GM12801 (cell line): ENCODE results near the gene PSMB7.

Experiments
- TF ChIP-seq, protein P1 (sequence below): IDR thresholded peaks from one replicate; pipeline ENCODE4 v1.5.1; 2011; ENCODE audit warnings: control low read depth; ENCODE audit not compliant: insufficient read length; ENCODE audit errors: extremely low read depth

The PSMB7 gene

DNA sequence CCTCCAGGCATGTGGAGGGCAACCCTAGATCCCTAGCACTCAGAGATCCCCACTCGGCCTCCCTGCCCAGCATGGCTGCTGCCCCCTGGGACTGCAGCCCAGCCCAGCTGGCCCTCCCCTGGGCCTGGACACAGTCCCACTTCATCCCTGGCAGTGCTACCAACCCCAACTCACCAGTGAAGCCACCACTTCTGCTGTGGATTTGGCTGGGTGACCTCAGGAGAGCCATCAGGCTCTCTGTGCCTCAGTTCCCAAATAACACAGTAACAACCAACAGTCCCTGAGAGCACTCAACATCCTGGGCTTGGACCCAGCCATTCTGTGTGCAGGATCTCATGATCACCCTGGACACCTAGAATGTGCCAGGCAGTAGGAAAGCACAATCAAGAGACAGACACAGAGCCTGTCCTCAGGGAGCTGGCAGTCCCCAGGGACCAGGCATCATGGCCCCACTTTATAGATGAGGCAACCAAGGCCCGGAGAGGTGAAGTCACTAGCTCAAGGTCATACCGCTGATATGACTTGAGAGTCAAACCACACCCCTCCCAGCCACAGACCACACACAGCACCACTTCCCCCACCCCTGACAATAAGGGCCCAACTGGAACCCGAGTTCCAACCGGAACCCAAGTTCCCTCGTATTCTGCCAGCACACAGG lies 4.7 kb upstream of the PSMB7 start:
- TF ChIP-seq, protein P1, sequence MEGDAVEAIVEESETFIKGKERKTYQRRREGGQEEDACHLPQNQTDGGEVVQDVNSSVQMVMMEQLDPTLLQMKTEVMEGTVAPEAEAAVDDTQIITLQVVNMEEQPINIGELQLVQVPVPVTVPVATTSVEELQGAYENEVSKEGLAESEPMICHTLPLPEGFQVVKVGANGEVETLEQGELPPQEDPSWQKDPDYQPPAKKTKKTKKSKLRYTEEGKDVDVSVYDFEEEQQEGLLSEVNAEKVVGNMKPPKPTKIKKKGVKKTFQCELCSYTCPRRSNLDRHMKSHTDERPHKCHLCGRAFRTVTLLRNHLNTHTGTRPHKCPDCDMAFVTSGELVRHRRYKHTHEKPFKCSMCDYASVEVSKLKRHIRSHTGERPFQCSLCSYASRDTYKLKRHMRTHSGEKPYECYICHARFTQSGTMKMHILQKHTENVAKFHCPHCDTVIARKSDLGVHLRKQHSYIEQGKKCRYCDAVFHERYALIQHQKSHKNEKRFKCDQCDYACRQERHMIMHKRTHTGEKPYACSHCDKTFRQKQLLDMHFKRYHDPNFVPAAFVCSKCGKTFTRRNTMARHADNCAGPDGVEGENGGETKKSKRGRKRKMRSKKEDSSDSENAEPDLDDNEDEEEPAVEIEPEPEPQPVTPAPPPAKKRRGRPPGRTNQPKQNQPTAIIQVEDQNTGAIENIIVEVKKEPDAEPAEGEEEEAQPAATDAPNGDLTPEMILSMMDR = no peak

DNA sequence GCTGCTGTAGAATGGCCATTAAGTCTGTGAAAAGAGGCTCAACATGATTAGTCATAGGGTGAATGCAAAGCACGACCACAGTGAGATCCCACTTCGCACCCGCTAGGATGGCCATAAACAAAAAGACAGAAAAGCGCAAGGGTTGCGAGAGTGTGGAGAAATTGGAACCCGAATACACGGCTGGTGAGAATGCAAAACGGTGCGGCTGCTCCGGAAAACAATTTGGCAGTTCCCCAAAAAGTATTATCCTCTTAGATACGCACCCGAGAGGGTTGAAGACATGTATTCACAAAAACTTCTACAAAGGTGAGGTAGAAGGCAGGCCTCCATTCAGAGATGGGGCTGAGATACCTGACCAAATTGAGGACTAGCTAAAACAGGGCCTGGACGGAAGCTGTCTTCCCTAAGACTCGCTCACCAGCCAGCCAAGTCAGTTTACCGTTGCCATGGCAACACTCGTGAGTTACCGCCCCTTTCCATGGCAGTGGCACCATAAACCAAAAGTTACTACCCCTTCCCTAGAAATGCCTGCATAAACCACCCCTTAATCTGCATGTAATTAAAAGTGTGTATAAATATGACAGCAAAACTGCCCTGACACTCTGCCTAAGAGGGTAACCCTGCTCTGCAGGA lies 726 bp upstream of the PSMB7 start:
- TF ChIP-seq, protein P1 = no peak

- TF ChIP-seq, protein P1 = no peak
Observed at GRCh38 chr9:124414612-124415011, 630 bp downstream of the PSMB7 start.

DNA sequence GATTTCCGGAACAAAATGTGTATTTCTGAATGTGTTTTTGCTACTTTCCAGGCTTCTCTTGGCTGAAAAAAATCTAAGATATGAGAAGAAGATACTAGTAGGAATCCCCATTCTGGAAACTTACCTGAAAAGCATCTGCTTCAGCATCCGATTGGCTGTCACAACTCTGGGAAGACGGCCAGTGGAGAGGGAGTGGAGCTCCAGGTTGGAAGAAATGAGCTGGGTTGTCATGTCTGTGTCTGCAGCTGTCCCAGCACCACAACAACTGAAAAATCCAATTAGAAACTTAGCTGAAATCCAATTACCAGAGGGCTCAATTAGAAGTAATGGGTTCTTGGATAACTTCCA lies 3.0 kb downstream of the PSMB7 start:
- TF ChIP-seq, protein P1 = no peak

GRCh38 chr9:124411514-124412227 lies 3.6 kb downstream of the PSMB7 start:
- TF ChIP-seq, protein P1 = no peak

- TF ChIP-seq, protein P1 = no peak
Observed at GRCh38 chr9:124410321-124410913, 4.8 kb downstream of the PSMB7 start.

- TF ChIP-seq, protein P1 = no peak
Observed at GRCh38 chr9:124409410-124409809, 5.8 kb downstream of the PSMB7 start.
